Esophagus mucosa (tissue), 1 donor: ENCODE results near the gene NUDT21. TPM values are rescaled to one million over a fixed set of nuclear protein-coding genes. Genes with fewer than 3 reads are reported as not detected.

Source experiments
- ATAC-seq: fragments of 200-7000 bp; cut with Tn5 transposase; one replicate; pipeline ENCODE4 v1.9.1; 2020
- total RNA-seq: library from RNA; stranded (reverse); gene quantifications from one replicate; pipeline ENCODE4 v1.2.4, GENCODE V29; 2023
- donor health status: DM: yes; HTN: yes; CAD: no.

NUDT21 gene
- total RNA-seq, 1 donor from 2014 or later: 99.3 TPM

GRCh38 chr16:56462064-56462796 is 11.1 kb upstream of the NUDT21 start:
- ATAC-seq: no peak

DNA sequence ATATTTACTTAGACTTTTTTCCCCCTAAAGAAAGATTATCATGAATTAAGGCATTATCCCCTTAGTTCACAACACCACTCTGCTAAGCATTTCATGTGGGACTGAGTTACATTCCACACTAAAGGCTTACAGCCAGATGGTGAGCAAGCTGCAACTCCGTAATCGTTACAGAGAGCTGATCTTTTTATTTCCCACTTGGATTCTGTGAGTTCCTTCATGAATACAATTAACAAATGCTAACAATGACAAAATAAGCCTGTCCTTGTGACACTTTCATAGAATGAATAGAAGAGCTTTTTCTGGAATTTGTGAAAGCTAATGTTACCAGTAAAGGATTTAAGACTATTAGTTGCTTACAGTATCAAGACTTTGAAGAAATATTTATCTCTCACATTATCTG is 9.0 kb upstream of the NUDT21 start:
- no peak for ATAC-seq

- ATAC-seq: peak; percentile 78
Measured at GRCh38 chr16:56457927-56458470, 6.9 kb upstream of the NUDT21 start.

GRCh38 chr16:56451753-56452689 is 889 bp upstream of the NUDT21 start:
- peak; percentile 63 for ATAC-seq

DNA sequence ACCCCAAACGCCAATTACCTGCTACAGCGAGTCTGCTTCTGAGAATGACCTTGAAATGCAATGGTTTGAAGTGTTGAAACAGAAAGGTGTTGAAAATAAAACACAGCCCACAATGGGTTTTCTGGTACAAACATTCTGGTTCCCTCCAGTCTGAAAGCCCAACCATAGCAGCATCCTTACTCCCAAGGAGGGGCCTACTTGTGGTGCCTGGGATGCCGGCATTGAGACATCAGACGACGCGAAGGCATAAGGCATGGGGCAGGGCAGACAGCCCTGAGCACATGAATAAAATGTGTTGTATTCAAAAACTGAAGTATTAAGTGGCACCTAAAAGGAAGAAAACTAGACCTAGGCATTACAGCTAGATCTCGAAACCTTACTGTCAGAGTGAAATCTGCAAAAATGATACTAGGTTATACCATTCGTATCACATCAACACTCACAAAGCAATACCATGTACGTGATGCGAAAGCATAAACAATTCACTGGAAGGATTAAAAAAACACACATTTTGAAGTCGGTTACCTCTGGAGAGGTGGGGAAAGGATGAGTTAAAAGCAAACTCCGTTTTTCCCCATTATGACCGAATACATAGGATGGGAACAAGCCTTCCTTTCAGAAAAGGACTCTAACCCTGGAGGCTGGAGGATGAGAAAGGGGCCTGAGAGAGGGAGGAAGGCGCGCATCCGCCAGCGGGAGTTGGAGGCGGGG is 702 bp downstream of the NUDT21 start:
- ATAC-seq: no peak

DNA sequence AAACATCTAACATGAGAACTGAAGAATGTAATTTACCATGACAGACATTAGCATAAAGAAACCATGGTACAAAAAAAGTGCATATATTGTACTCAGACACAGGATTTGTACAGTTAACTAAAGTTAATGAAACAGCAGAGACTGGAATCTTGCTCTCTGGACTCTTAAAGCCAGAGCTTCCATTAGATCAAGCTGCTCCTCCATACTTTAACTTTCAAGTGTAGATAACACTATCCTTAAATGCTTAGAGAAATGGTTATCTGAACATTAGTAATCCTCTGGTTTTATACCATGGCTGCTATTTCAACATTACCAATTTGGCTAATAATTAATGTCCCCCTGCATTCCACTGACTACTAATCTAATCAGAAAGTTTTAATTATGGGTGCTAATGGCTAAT is 3.1 kb downstream of the NUDT21 start:
- no peak for ATAC-seq

GRCh38 chr16:56447286-56447685 is 3.8 kb downstream of the NUDT21 start:
- no peak for ATAC-seq

DNA sequence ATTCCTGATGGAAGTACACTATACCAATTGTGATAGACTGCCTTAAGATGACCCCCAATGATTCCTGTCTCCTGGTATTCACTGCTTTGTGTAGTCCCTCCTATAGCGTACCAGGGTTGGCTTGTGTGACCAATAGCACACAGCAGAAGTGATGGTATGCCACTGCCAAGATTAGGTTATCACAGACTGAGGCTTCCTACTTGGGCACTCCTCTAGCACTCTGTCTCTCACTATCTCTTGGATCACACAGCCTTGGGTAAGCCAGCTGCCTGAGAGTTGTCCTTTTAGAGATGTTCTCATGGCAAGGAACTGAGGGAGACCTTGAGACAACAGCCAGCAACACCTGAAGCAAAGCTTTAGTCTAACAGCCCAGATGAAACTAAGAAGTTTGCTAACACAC is 13.1 kb downstream of the NUDT21 start:
- ATAC-seq: peak; percentile 20

DNA sequence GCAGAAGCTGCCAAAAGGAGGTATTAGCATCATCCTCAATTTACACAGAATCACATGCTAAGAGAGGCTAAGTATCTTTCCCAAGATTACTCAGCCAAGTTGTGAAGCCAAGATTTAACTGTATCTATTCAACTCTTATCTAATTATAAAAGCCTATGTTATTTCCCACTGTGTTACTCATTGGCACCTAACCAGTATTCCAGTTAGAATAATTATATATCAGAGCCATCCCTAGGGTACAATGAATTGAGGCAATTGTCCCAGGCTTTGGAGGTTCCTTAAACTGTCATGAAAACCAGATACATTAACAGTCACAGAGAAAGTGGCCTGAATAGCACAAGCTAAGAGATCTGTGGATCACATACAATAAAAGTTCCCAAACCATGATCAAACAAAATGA is 14.9 kb downstream of the NUDT21 start:
- no peak for ATAC-seq

GRCh38 chr16:56428091-56428490 is 23.0 kb downstream of the NUDT21 start:
- ATAC-seq: no peak

GRCh38 chr16:56426585-56426984 is 24.5 kb downstream of the NUDT21 start:
- ATAC-seq: peak; percentile 78

DNA sequence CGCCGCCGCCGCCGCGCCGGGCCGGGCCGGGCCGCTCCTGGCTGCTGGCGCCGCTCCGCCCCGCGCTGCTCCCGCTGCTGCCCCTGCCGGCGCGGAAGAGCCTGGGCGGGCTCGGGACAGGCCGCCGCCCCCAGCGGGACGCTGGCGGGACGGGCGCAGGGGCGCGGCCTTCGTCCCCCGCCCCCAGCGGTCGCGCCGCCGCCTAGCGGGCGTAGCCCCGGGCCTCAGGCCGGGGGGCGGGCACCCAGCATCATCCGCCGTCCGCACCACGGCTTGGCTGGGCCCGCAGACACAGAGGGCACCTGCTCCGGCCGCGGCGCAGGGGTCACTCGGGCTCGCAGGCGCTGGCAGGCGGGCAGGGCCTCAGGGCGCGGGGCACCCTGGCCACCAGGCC is 25.7 kb downstream of the NUDT21 start, which contains the start of gene AMFR:
Gene AMFR, minus strand, starts transcription at position 107 of the 394 bp plus-strand sequence. CDS start 218 bp downstream, outside the sequence.
- ATAC-seq: peak; percentile 87

GRCh38 chr16:56424791-56425438 is 26.2 kb downstream of the NUDT21 start:
- ATAC-seq: peak; percentile 46

DNA sequence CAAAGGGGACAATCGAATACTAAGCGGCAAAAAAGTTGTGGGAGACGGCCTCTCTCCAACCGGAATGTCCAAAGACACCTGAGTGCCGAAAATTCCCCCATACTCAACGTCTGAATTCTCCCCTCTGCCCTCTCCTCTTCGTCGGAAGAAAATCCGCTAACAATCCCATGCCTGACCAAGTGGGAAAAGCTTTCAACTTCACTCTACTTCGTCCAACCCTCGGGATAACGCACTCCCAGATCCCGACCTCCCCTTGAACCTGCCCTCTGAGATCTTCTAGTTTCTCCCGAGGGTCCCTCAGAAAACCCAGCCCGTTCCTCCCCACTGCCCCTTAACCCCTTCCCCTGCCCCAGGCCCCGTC is 26.7 kb downstream of the NUDT21 start:
- no peak for ATAC-seq

DNA sequence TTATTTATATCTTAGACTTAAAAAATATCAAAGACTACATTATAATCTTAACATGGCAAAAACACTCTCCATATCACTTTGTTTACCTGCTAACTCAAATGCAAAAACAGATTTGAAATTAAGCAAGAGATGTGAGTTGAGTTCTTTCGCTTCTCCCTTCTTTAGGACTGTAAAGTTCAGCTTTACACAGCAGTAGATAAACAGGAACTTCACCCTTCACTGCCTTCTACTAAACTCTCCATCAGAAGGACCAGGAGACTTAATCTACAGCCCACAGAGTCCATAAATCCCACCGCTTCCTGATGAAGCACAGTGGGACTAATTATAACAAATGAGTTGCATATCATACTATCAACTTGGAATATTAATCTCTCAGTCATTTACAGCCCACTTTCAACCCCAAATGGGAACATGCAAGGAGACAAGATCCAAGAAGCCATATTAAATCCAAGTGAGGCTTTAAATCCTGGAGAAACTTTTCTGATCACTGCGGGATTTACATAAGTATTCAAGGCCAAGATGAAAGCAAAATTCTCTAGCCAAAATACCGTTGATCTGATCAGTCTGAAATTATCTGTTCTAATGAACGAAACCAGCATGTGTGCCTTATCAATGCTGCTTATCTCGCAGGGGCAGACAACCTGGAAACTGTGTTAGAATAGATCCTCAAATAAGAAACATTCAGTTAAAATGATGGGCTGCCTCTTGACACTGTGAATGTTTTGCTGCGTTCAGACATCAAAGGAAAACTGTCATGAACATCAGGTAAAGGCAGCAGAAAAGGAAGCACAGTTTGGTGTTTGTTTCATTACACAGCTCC is 27.3 kb downstream of the NUDT21 start:
- no peak for ATAC-seq

GRCh38 chr16:56422896-56423441 is 28.2 kb downstream of the NUDT21 start:
- ATAC-seq: no peak

DNA sequence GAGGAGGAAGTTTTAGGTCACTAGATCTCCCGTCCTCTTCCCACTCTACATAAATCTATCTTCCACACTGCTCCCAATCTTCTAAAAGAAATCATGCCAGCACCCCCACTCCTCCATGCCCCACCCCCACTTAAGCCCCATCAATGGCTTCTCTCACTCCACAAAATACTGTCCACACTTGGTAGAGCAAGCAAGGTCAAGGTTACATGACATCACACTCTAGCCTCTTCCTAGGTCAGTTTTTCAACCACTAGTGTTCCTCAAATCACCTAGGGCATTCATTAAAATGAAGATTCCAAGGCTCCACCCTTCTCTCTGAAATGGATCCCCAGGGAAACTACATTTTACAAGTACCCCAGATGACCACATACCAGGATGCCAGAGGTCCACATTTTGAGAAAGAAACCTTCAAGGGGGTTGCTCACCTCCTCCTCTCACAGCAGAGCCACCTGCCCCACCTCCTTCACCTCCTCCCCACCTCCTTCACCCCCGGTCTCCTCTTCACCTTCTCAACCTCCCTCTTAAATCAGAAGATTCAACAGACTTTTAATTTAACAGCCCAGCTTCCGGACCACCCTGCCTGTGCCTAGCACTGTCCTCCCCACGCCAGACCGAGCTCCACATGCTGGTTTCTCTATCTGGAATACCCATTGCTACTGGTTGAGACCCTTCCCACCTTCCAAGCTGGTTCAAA is 29.0 kb downstream of the NUDT21 start:
- ATAC-seq: no peak

- no peak for ATAC-seq
Measured at GRCh38 chr16:56421313-56421712, 29.8 kb downstream of the NUDT21 start.

GRCh38 chr16:56420613-56421012 is 30.5 kb downstream of the NUDT21 start:
- no peak for ATAC-seq
